GM21526 (cell line): ENCODE measurements around the gene CDH4.

Experiments used
- ATAC-seq: cut with Tn5 transposase; IDR thresholded peaks from one replicate; pipeline ENCODE4 v1.9.1; 2021; ENCODE audit warnings: moderate library complexity; ENCODE audit not compliant: unreplicated experiment, low FRiP score

The CDH4 gene

GRCh38 chr20:61433176-61433575, 181.1 kb downstream of the CDH4 start:
- ATAC-seq: no peak

- no peak for ATAC-seq
Measured at GRCh38 chr20:61433816-61434215, 181.8 kb downstream of the CDH4 start.

GRCh38 chr20:61434341-61434781, 182.3 kb downstream of the CDH4 start:
- no peak for ATAC-seq

- ATAC-seq: no peak
Measured at GRCh38 chr20:61435184-61435822, 183.2 kb downstream of the CDH4 start.

GRCh38 chr20:61435823-61436220, 183.8 kb downstream of the CDH4 start:
- ATAC-seq: no peak

GRCh38 chr20:61436283-61436666, 184.2 kb downstream of the CDH4 start:
- no peak for ATAC-seq

GRCh38 chr20:61436667-61437279, 184.7 kb downstream of the CDH4 start:
- ATAC-seq: no peak

- no peak for ATAC-seq
Measured at GRCh38 chr20:61437280-61438206, 185.5 kb downstream of the CDH4 start.

GRCh38 chr20:61438285-61438684, 186.2 kb downstream of the CDH4 start:
- no peak for ATAC-seq

- no peak for ATAC-seq
Measured at GRCh38 chr20:61439251-61439650, 187.2 kb downstream of the CDH4 start.

- ATAC-seq: no peak
Measured at GRCh38 chr20:61440548-61441055, 188.5 kb downstream of the CDH4 start.

- no peak for ATAC-seq
Measured at GRCh38 chr20:61441537-61441936, 189.5 kb downstream of the CDH4 start.

GRCh38 chr20:61442075-61442670, 190.1 kb downstream of the CDH4 start:
- no peak for ATAC-seq

- no peak for ATAC-seq
Measured at GRCh38 chr20:61442718-61443117, 190.7 kb downstream of the CDH4 start.

GRCh38 chr20:61443443-61444126, 191.5 kb downstream of the CDH4 start:
- ATAC-seq: no peak

GRCh38 chr20:61444637-61445036, 192.6 kb downstream of the CDH4 start:
- no peak for ATAC-seq

- no peak for ATAC-seq
Measured at GRCh38 chr20:61445138-61445537, 193.1 kb downstream of the CDH4 start.

GRCh38 chr20:61445741-61446140, 193.7 kb downstream of the CDH4 start:
- ATAC-seq: no peak

GRCh38 chr20:61447952-61448351, 195.9 kb downstream of the CDH4 start:
- no peak for ATAC-seq

GRCh38 chr20:61448386-61448785, 196.3 kb downstream of the CDH4 start:
- ATAC-seq: no peak
